HG03025 (cell line): Measurements from ENCODE around the gene TMEM234.
"Not testable (repeated sequence)": the region's sequence is repeated elsewhere in the genome, so short reads cannot be mapped to it uniquely, and the experiment has no call there.

ENCODE experiments used
- ATAC-seq: cut with Tn5 transposase; IDR thresholded peaks from one replicate; pipeline ENCODE4 v1.9.1; 2021; ENCODE audit warnings: mild to moderate bottlenecking, moderate library complexity; ENCODE audit not compliant: unreplicated experiment, low FRiP score

TMEM234 gene

DNA sequence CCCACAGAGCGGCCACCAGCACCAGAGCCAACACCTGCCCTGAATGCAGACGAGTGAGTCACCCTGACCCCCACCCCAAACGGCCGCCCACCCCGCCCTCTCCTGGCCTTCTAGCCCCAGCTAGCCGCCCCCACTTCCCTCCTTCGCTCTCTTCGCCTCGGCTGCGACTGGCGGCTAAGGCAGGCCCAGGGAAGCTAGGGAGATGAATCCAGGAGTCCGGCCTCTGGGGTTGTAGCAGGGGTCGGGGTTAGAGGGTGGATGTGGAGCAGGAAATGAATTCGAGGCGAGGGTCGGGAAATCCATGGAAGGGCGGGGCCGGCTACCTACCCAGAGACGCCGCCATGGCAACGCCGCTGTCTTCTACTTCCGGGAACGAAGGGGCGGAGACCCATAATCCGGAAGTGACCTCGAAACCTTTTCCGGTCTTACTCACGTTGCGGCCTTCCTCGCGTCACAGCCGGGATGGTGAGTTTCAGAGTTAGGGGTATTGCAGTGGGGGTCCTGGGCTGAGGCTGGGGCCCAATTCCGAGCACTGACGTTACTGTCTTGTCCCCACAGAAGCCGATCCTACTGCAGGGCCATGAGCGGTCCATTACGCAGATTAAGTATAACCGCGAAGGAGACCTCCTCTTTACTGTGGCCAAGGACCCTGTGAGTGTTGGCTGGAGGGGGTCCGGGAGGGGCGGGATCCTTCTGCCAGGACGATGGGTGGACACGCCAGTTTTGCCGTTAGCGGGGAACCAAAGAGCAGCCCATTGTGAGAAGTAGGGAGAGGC, at the start of gene TMEM234, which contains the start of gene EIF3I:
TSS of gene TMEM234 (minus strand) at position 374 of the 776 bp plus-strand sequence. CDS start at position 343, 31 bp downstream.
TSS of gene EIF3I (plus strand) at position 428 of the 776 bp plus-strand sequence. CDS start at position 463, 35 bp downstream.
- peak; percentile 82 for ATAC-seq

DNA sequence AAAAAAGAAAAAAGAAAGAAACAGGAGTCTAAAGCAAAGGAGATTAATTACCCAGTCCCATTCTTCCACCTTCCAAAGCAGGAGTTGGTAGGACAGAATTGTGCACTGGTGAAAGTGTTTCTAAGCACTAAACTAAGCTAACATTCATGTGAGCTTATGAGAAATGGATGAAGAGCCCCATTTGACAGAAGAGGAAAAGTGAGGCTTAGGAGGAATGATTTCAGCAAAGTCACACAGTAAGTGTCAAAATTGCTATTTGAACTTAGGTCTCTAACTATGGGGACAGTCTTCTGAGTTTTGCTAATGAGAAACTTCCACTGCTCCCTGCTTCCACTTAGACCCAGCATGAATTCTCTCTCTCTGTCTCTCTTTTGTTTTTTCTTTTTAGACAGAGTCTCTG, 47.6 kb upstream of the TMEM234 start:
- no peak for ATAC-seq

DNA sequence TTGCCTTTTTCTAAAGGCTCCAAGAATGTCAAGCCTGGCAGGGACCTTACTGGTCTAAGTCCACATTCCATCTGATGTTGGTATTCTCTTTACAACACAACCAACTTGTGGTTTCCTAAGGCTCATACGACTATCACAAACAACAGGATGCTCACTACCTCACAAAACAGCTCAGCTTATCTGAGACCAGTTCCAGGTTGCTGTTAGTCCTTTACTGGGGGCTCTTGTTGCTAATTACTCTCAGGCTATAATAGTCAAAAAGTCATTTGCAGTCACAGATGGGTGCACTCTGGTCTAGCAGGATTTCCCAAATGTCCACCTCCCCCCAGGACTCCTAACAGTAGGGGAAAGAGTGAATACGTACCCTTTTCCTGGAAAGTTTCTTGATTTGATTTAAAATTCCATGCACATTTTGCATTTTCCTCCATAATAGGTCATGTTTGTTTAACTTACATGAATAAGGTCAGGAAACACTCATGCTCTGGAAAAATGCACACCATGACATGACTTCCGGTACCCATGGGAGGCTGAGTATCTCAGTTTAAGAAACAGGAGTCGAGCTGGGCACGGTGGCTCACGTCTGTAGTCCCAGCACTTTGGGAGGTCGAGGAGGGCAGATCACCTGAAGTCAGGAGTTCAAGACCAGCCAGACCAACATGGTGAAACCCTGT, 44.9 kb upstream of the TMEM234 start:
- no peak for ATAC-seq

DNA sequence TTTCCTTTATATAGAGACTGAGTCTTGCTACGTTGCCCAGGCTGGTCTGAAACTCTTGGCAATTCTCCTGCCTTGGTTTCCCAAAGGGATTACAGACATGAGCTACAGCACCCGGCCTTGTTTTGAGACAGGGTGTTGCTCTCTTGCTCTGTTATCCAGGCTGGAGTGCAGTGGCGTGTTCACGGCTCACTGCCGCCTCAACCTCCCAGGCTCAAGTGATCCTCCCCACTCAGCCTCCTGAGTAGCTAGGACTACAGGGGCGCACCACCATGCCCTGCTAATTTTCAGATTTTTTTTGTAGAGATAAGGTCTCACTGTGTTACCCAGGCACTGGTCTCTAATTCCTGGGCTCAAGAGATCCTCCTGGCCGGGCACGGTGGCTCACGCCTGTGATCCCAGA, 43.7 kb upstream of the TMEM234 start:
- no peak for ATAC-seq

DNA sequence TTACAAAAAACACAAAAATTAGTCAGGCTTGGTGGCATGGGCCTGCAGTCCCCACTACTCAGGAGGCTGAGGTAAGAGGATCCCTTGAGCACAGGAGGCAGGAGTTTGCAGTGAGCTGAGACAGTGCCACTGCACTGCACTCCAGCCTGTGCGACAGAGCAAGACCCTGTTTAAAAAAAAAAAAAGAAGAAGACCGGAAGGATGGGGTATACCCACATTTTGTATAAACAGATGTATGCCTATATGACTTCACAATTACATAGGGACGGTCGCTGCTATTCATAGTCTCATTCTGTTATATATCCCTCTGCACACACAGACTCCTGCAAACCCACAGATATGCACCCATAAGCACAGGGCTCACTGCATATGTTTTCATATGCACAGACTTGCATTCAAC, 41.6 kb upstream of the TMEM234 start:
- ATAC-seq, result no peak

DNA sequence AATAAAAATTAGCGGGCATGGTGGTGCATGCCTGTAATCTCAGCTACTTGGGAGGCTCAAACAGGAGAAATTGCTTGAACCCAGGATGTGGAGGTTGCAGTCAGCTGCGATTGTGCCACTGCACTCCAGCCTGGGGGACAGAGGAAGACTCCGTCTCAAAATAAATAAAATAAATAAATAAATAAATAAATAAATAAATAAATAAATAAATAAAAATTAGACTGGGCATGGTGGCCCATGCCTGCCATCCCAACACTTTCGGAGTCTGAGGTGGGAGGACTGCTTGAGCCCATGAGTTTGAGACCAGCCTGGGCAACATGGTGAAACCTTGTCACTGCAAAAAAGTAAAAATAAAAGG, 41.1 kb upstream of the TMEM234 start:
- ATAC-seq, result not testable (repeated sequence)

DNA sequence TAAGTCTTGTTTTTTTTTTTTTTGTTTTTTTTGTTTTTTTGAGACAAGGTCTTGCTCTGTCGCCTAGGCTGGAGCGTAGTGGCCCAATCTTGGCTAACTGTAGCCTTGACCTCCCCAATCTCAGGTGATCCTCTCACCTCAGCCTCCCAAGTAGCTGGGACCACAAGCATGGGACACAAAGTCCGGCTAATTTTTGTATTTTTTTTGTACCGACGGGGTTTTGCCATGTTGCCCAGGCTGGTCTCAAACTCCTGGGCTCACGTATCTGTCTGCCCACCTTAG, 35.0 kb upstream of the TMEM234 start:
- ATAC-seq, result no peak

DNA sequence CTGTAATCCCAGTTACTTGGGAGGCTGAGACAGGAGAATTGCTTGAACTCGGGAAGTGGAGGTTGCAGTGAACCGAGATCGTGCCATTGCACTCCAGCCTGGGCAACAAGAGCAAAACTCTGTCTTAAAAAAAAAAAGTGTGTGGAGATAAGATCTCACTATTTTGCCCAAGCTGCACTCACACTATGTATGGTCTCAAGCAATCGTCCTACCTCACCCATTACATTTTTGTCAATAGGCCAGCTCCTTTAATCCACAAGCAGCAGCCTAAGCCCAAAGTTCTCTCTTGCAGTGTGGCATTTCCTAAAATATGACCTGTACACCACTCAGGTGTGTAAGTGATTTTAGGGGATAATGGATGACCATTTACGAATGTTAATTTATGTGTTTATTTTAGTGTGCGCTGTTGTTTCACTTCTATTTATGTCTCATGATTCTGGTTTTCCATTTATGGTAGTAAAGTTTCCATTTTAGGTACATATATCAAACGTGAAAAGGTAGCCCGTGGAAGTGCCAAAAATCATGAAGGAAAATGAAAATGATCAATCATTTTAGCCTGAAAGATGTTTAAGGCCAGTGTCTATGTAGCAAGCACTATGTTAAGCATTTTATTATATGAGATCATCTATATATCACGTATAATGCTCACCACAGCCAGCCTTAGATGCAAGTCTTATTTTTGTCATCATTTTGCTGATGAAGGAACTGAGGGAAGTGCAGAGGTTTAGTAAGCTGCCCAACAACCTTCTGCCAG, 34.5 kb upstream of the TMEM234 start:
- ATAC-seq, result no peak

DNA sequence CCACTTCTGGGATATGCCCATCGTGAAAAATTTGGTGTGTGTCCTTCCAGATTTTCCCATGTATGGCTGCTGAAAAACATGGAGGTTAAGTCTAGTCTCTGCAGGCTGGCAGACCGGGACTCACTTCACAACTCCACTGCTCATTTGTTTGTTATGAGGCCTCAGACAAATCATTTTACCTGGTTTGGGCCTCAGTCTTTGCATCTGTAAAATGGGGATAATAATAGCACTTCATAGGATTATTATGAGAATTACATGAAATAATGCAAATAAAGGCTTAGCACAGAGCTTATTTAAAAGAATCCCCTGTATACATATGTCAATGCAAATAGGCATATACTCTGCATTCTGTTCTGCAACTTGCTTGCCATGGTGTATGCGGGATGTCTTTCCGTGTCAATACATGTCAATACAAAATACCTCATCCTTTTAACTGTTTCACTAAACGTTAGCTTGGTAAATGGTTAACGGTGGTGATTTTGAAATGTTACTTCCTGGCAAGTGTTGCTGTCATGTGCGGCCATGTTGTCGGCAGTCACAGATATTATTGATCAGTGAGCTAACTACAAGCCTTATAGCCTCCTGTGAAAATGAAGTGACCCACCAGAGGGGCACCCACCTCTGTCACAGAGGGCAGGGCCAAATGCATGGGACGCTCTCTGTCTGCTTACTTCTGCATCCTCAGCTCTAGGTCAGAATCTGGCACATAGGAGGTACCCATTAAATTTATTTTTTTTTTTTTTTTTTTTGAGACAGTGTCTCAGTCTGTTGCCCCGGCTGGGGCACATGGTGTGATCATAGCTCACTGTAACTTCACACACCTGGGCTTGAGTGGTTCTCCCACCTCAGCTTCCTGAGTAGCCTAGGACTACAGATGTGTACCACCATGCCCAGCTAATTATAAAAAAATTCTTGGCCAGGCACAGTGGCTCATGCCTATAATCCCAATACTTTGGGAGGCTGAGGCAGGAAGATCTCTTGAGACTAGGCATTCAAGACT, 33.2 kb upstream of the TMEM234 start:
- no peak for ATAC-seq

DNA sequence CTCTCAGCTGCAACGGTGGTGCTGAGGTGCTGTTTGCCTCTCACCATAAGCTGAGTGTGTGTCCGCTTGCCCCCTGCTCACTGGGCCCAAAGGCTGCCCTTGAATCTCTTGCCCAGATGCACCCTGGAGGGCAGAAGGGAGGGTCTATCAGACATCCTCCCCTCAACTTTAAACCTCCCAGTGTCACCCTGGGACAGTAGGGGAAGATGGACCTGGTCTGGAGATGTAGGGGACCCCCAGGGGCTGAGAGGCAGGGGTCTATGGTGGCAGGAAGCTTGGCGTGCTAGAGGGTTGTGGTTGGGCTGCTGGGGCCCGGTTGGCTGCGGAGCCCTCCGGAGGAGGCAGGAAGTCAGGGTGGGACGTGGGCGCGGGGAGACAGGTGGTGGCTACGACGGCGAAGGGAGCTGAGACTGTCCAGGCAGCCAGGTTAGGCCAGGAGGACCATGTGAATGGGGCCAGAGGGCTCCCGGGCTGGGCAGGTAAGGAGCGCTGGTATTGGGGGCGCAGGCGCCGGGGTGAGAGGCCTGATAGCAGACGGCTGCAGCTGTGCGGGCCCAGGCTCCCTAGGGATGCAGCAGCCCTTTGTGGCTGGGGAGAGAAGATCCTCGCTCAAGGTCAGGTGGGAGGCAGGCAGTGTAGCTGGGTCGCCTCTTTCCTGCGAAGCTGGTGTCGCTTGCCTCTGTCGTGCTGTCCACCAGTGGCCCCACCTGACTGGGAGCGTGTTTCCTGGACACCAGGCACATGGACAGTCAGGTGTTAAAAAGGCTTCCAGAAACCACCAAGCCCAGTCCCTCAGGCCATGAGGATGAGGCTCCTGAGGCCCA, 29.0 kb upstream of the TMEM234 start, which contains the start of gene LCK:
TSS of gene LCK (plus strand) at position 373 of the 824 bp plus-strand sequence. CDS start 23,065 bp downstream, outside the sequence.
- ATAC-seq, result no peak

DNA sequence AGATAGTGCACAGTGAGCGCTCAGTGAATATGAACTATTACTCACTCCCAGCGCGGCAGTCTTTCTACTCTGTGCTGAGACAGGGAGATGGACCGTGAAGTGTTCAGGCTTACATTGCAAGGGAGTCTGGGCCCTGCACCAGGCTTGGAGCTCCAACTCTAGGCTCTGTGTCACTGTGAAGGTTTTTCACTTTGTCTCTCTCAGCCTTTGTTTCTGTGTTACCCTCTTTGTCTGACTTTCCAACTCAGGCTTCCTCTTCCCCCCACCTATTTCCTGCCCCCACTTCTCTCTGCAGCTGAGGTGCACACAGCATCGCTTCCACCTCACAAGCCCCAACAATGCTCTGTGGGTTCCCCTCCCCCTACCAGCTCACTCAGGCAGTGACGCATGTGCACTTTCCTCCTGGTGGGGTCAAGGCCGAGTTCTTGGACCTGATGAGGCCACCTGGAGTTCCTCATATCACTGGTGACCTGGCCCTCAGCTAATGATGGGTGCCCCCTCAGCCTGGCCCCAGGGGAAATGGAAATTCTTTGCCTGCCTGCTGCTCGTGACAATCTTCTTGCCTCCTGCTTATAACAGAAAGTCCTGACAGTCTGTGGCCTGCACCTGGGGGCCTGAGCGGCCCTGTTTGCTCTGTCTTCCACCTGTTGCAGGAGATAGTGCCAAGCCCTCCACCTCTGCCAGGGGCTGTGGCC, 27.8 kb upstream of the TMEM234 start:
- ATAC-seq, result no peak

DNA sequence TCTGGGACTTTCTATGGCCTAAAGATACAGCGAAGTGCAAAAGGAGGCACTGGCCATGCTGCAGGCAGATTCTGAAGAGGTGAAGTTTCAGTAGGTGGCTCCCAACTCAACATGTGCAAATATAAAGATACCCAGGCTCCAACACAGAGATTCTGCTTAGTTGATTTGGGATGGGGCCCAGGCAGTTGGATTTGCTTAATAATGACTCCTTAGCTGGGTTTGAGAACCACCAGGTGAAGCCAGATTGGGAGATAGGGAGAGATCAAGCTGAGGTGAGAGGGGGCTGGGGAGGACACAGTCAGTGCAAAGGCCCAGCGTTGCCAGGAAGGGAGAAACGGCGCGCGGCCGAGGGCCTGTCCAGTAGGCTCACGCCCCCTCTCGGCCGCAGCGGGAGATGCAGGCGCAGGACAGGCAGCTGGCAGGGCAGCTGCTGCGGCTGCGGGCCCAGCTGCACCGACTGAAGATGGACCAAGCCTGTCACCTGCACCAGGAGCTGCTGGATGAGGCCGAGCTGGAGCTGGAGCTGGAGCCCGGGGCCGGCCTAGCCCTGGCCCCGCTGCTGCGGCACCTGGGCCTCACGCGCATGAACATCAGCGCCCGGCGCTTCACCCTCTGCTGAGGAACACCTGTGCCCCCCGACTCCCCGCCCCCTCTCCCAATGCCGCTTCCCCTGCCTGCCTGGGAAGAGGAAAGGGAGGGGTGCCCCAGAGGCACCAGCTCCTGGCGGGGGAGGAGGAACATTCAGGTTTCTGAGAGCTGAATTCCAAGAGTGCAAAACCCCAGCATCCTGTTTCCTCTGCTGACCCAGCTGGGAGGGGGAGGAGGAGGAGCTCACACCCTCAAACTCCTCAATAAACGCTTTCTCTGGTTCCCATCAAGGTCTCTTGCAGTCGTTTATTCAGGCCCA, 26.1 kb upstream of the TMEM234 start:
- ATAC-seq, result no peak

DNA sequence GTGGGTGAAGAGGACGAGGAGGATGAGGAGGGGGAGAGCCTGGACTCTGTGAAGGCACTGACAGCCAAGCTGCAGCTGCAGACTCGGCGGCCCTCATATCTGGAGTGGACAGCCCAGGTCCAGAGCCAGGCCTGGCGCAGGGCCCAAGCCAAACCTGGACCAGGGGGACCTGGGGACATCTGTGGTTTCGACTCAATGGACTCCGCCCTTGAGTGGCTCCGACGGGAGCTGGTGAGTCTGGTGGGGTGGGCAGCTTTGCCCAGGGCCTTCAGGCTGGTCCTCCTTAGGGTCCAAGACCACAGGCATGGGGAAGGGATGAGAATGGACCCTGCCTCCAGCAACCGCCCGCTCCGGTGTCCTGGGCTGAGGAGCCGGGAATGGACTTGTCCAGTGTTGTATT, 25.3 kb upstream of the TMEM234 start:
- ATAC-seq, result no peak

DNA sequence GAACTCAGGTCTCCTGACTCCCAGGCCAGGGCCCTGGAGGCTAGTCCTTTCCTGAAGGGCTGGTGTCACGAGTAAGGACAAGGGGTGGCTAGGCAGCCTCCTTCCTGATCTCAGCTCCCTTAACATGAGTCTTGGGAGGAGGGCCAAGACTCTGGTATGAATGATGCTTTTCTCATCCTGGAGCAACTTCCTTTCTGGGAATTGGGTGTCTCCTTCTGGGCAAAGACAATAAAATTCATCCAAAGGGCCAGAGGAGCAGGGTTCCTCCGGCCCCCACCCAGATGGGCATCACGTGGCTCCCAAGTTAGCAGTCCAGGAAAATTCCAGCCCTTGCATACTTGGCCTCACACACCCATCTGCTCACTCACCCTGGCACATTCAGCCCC, 24.7 kb upstream of the TMEM234 start, which contains the start of gene FAM167B:
TSS of gene FAM167B (plus strand) at position 335 of the 386 bp plus-strand sequence. CDS start 200 bp downstream, outside the sequence.
- ATAC-seq, result no peak

DNA sequence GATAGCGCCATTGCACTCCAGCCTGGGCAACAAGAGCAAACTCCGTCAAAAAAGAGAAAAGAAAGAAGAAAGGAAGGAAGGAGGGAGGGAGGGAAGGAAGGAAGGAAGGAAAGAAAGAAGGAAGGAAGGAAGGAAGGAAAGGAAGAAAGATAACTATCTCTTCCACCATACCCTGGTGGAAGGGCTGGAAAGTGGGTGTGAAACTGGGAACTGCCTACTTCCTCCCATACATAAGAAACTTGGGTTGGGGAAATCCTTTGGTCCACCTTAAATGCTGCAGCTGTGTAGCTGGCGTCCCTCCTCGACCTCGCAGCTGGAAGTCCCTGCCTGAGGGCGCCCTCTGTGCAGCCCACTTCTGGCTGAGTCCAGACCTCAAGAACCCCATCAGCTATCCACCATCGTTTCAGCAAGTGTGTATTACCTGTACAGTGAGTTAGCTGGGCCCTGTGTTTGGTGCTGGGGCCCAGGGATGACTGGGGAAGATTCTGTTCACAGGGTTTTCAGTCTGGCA, 20.2 kb upstream of the TMEM234 start:
- no peak for ATAC-seq

DNA sequence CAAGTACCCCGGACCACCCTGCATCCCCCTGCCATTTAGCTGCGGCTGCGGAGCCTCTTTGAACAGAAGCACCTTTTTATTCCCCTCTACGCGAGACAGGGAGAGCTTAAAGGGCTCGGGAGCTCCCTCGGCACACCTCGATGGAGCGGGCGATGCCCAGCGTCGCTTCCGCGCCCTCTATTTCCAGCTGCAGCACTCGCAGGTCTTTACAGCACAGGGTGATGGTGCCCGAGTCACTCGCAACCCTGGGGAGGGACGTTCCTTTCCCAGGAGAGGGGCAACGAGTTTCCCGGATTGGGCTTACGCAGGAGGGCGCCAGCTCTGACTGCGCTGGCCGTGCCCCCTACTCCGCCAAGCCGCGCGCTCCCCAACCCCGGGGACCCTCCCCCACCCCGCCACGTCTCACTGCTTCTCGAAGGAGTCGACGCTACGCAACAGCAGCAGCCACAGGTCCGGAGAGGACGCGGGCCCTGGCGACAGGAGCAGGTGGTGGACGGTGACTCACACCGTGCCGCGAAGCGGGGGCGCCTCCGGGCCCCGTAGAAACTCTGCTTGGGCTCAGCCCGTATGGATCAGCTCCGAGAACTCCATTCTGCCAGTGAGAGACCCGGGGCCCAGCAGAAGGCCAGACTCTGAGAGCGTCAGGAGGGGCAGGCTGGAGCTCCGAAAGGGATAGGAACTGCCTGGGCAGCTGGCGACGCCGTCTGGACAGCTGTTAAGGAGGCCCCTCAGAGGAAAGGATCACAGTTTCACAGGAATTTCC, 19.0 kb upstream of the TMEM234 start:
- no peak for ATAC-seq
